ENCODE measurements around the gene CACNA2D4. TPM values are rescaled to one million over a fixed set of nuclear protein-coding genes. Genes with fewer than 3 reads are reported as not detected.
"Not testable (repeated sequence)": the region's sequence is repeated elsewhere in the genome, so short reads cannot be mapped to it uniquely, and the experiment has no call there.

The CACNA2D4 gene
- total and polyA plus RNA-seq, 2 donors (not counting 1 experiment from before 2014, with no cell fraction given) = 0.68 to 0.99 TPM

- DNase-seq (ENCODE audit: low read depth in 2 of 2) = peak in 1 of 2 donors; percentile 19
- H3K9me3 ChIP-seq (ENCODE audit: control insufficient read depth, insufficient read depth, low read depth, low read length) = no peaks in the 10 kb centered on the region
- H3K79me2 ChIP-seq (ENCODE audit: control insufficient read depth, insufficient read depth, low read length) = no peaks in the 10 kb centered on the region
- H3K4me2 ChIP-seq (ENCODE audit: extremely low read depth, insufficient read depth, low read length) = no peak overlapping the region
- H3K27ac ChIP-seq (ENCODE audit: insufficient read depth, low read length) = no peak overlapping the region
- H4K20me1 ChIP-seq (ENCODE audit: control insufficient read depth, extremely low read depth, insufficient read depth, low read length) = no peaks in the 10 kb centered on the region
- no peaks in the 10 kb centered on the region for H3K27me3 ChIP-seq (ENCODE audit: control insufficient read depth, insufficient read depth, low read length)
- no peak for TF ChIP-seq EZH2 (IDR thresholded peaks at IDR 0.05; ENCODE audit: low read length, missing control alignments)
- TF ChIP-seq, protein P1, sequence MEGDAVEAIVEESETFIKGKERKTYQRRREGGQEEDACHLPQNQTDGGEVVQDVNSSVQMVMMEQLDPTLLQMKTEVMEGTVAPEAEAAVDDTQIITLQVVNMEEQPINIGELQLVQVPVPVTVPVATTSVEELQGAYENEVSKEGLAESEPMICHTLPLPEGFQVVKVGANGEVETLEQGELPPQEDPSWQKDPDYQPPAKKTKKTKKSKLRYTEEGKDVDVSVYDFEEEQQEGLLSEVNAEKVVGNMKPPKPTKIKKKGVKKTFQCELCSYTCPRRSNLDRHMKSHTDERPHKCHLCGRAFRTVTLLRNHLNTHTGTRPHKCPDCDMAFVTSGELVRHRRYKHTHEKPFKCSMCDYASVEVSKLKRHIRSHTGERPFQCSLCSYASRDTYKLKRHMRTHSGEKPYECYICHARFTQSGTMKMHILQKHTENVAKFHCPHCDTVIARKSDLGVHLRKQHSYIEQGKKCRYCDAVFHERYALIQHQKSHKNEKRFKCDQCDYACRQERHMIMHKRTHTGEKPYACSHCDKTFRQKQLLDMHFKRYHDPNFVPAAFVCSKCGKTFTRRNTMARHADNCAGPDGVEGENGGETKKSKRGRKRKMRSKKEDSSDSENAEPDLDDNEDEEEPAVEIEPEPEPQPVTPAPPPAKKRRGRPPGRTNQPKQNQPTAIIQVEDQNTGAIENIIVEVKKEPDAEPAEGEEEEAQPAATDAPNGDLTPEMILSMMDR (conservative IDR thresholded peaks at IDR 0.05 in 1 of 2, IDR thresholded peaks at IDR 0.05 in 1 of 2; ENCODE audit: low read depth in 1 of 2, low read length in 2 of 2) = no peak
- no peak overlapping the region for H3K9ac ChIP-seq (ENCODE audit: insufficient read depth, low read length)
- no peak overlapping the region for H3K4me3 ChIP-seq (replicated peaks in 1 of 4; ENCODE audit: control extremely low read depth in 1 of 4, insufficient read depth in 1 of 4, low read depth in 3 of 4, low read length in 4 of 4)
- peaks cover 3% of the 10 kb centered on the region for H3K4me1 ChIP-seq (ENCODE audit: control insufficient read depth, extremely low read depth, insufficient read depth, low read length)
- peaks cover 9% of the 10 kb centered on the region for H3K36me3 ChIP-seq (ENCODE audit: control insufficient read depth, insufficient read depth, low read length)
- no peak overlapping the region for H2AFZ ChIP-seq (ENCODE audit: low read length)
Observed at GRCh38 chr12:1946296-1946695, 27.8 kb upstream of the CACNA2D4 start.

GRCh38 chr12:1945502-1945901 is 27.1 kb upstream of the CACNA2D4 start:
- not testable (repeated sequence) for DNase-seq (ENCODE audit: low read depth in 2 of 2); H2AFZ ChIP-seq (ENCODE audit: low read length); H4K20me1 ChIP-seq (ENCODE audit: control insufficient read depth, extremely low read depth, insufficient read depth, low read length)

DNA sequence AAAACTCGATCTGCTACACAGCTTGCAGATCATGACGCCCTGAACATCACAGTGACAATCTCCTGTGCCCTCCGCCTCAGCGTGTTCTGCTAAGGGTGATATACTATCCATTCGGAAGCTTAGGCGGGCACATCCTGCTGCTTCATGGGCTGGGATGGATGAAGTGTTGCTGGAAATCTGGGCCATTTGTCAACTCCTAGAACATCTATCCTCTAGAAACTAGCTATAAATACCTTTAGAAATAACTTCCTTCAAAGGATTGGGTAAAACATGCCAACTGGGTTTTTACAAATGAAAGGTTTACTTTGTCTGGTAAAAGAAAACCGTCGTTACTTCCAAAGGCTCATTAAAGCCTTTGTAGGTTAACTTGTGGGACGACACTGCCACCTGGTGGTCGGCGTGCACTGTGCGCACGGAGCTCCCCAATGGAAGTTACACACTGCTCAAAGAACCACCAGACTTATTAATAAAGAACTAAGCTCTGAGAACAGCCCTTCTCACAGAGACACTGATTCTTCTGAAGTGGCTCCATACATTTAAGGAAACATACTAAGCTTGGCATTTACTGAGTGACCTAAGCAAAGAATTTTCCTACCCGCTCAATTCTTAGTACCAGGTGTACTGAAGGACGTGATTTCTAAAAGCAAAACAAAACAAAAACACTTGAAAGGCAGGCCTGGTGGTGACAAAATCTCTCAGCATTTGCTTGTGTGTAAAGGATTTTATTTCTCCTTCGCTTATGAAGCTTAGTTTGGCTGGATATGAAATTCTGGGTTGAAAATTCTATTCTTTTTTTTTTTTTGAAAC is 21.6 kb upstream of the CACNA2D4 start:
- Histone ChIP-seq H3K27me3 (ENCODE audit: control insufficient read depth, insufficient read depth, low read length) (no peaks in the 10 kb centered on the region), H3K9me3 (ENCODE audit: control insufficient read depth, insufficient read depth, low read depth, low read length) (no peaks in the 10 kb centered on the region), H4K20me1 (ENCODE audit: control insufficient read depth, extremely low read depth, insufficient read depth, low read length) (no peaks in the 10 kb centered on the region), H3K27ac (ENCODE audit: insufficient read depth, low read length) (peak overlapping the region; percentile 39), H3K4me3 (replicated peaks in 1 of 4; ENCODE audit: control extremely low read depth in 1 of 4, insufficient read depth in 1 of 4, low read depth in 3 of 4, low read length in 4 of 4) (peak overlapping the region in 1 of 4 experiments; percentile 4), H3K4me1 (ENCODE audit: control insufficient read depth, extremely low read depth, insufficient read depth, low read length) (peaks cover 3% of the 10 kb centered on the region), H3K36me3 (ENCODE audit: control insufficient read depth, insufficient read depth, low read length) (no peaks in the 10 kb centered on the region), H3K79me2 (ENCODE audit: control insufficient read depth, insufficient read depth, low read length) (no peaks in the 10 kb centered on the region), H3K4me2 (ENCODE audit: extremely low read depth, insufficient read depth, low read length) (peak overlapping the region; percentile 59), H2AFZ (ENCODE audit: low read length) (no peak overlapping the region), H3K9ac (ENCODE audit: insufficient read depth, low read length) (no peak overlapping the region)
- DNase-seq (ENCODE audit: low read depth in 2 of 2) = peak; percentile 62 to 83
- TF ChIP-seq, protein P1 (conservative IDR thresholded peaks at IDR 0.05 in 1 of 2, IDR thresholded peaks at IDR 0.05 in 1 of 2; ENCODE audit: low read depth in 1 of 2, low read length in 2 of 2) = peak; percentile 94
- no peak for TF ChIP-seq EZH2 (IDR thresholded peaks at IDR 0.05; ENCODE audit: low read length, missing control alignments)

More at GRCh38 chr12:1945502-1945901, 27.1 kb upstream of the CACNA2D4 start:
- not testable (repeated sequence) for H3K36me3 ChIP-seq (ENCODE audit: control insufficient read depth, insufficient read depth, low read length); H3K4me1 ChIP-seq (ENCODE audit: control insufficient read depth, extremely low read depth, insufficient read depth, low read length); H3K9ac ChIP-seq (ENCODE audit: insufficient read depth, low read length); H3K4me3 ChIP-seq (replicated peaks in 1 of 4; ENCODE audit: control extremely low read depth in 1 of 4, insufficient read depth in 1 of 4, low read depth in 3 of 4, low read length in 4 of 4); H3K4me2 ChIP-seq (ENCODE audit: extremely low read depth, insufficient read depth, low read length); H3K9me3 ChIP-seq (ENCODE audit: control insufficient read depth, insufficient read depth, low read depth, low read length); H3K27me3 ChIP-seq (ENCODE audit: control insufficient read depth, insufficient read depth, low read length); H3K79me2 ChIP-seq (ENCODE audit: control insufficient read depth, insufficient read depth, low read length); H3K27ac ChIP-seq (ENCODE audit: insufficient read depth, low read length)
